Endothelial cell of umbilical vein (primary cell): ENCODE measurements around the gene YEATS4. TPM values are rescaled to one million over a fixed set of nuclear protein-coding genes. Genes with fewer than 3 reads are reported as not detected.

Experiments
- BruUV-seq: library from RNA; stranded (reverse); fragments of 400-500 nt; replicated peaks from 2 replicates; lab custom pipeline; 2021; lab: Mats Ljungman, UMichigan
- CTCF ChIA-PET: fragments of 300-600, 350-600 bp; sonication (Branson Sonifier 250); formaldehyde crosslinking; loops from one replicate; lab custom pipeline; 2021; ENCODE audit warnings: antibody characterized with exemption, inconsistent platforms; lab: Charles Lee
- POLR2A ChIA-PET: fragments of 300-600, 350-600 bp; sonication (Branson Sonifier 250); formaldehyde crosslinking; loops from one replicate; lab custom pipeline; 2021; ENCODE audit warnings: antibody characterized with exemption, inconsistent platforms; lab: Charles Lee
- DNase-seq: peaks from one replicate; pipeline ENCODE4 v3.0.0-alpha.2; 2011; ENCODE audit warnings: low read depth, low spot score
- FAIRE-seq: peaks from 2 replicates; lab custom pipeline; 2011; peaks lifted over from hg19 to GRCh38; lab: Jason Lieb, UNC
- H2AFZ ChIP-seq: 2 replicates; pipeline ENCODE4 v1.6.0; 2012; ENCODE audit warnings: low read depth, low read length, control low read depth, inconsistent platforms
- H3K27ac ChIP-seq: 2 replicates; pipeline ENCODE4 v1.5.1; 2011; ENCODE audit warnings: low read depth, mild to moderate bottlenecking, control low read depth, low read length, moderate library complexity; ENCODE audit not compliant: insufficient read depth
- H3K27me3 ChIP-seq, 2 experiments: 2 replicates each; pipeline versions ENCODE4 v1.6.0 to v1.6.1; 2011; ENCODE audit warnings: low read length in 2 of 2, mixed read lengths in 1 of 2; ENCODE audit not compliant: control insufficient read depth in 2 of 2, insufficient read depth in 2 of 2
- H3K36me3 ChIP-seq, 2 experiments: 2 replicates in 1 of 2; 3 replicates in 1 of 2; pipeline ENCODE4 v1.5.1; 2011; ENCODE audit warnings: low read length in 2 of 2, mild to moderate bottlenecking in 1 of 2, moderate library complexity in 1 of 2; ENCODE audit not compliant: control insufficient read depth in 2 of 2, insufficient read depth in 2 of 2; ENCODE audit errors: extremely low read depth in 1 of 2
- H3K4me1 ChIP-seq: 3 replicates; pipeline ENCODE4 v1.5.1; 2011; ENCODE audit warnings: mild to moderate bottlenecking, low read length; ENCODE audit not compliant: control insufficient read depth, insufficient read depth; ENCODE audit errors: extremely low read depth
- H3K4me2 ChIP-seq: 2 replicates; pipeline ENCODE4 v1.6.1; 2011; ENCODE audit warnings: low read length, control low read depth, mixed read lengths; ENCODE audit not compliant: insufficient read depth
- H3K4me3 ChIP-seq, 3 experiments: fragments of 200-600 bp in 1 of 3; sonication (generic), shearing (Covaris generic) in 1 of 3; replicated peaks in 1 of 3; 2 replicates each; pipeline ENCODE4 v1.5.1; 2011 to 2016; ENCODE audit warnings: control low read depth in 3 of 3, low read length in 3 of 3, mild to moderate bottlenecking in 2 of 3, inconsistent platforms in 1 of 3, low read depth in 1 of 3, moderate library complexity in 1 of 3; ENCODE audit not compliant: insufficient read depth in 1 of 3
- H3K79me2 ChIP-seq: 2 replicates; pipeline ENCODE4 v1.6.0; 2012; ENCODE audit warnings: low read length, inconsistent platforms; ENCODE audit not compliant: control insufficient read depth, insufficient read depth
- H3K9ac ChIP-seq: replicated peaks from 2 replicates; pipeline ENCODE3; 2011; ENCODE audit warnings: low read length, control low read depth; ENCODE audit not compliant: insufficient read depth; ENCODE audit errors: extremely low read depth
- H3K9me1 ChIP-seq: replicated peaks from 3 replicates; pipeline ENCODE4 v1.6.0; 2011; ENCODE audit warnings: mild to moderate bottlenecking, low read length; ENCODE audit not compliant: control insufficient read depth, insufficient read depth; ENCODE audit errors: extremely low read depth
- H3K9me3 ChIP-seq: replicated peaks from 2 replicates; pipeline ENCODE4 v1.5.1; 2012; ENCODE audit warnings: low read length, inconsistent platforms; ENCODE audit not compliant: control insufficient read depth, insufficient read depth
- H4K20me1 ChIP-seq: replicated peaks from 2 replicates; pipeline ENCODE3; 2011; ENCODE audit warnings: mild to moderate bottlenecking, low read length; ENCODE audit not compliant: control insufficient read depth, insufficient read depth; ENCODE audit errors: extremely low read depth
- CTCF ChIP-seq, 2 donors: IDR thresholded peaks; 1 replicate in 1 of 2; 2 replicates in 1 of 2; pipeline ENCODE4 v1.5.1; 2011; ENCODE audit warnings: low read length in 2 of 2, mild to moderate bottlenecking in 2 of 2, moderate library complexity in 2 of 2, control low read depth in 1 of 2, inconsistent platforms in 1 of 2, low read depth in 1 of 2; ENCODE audit not compliant: insufficient read depth in 1 of 2; ENCODE audit errors: extremely low read depth in 1 of 2
- EZH2 ChIP-seq: IDR thresholded peaks from 2 replicates; pipeline ENCODE4 v1.6.1; 2012; ENCODE audit warnings: borderline replicate concordance, low read depth, mild to moderate bottlenecking, moderate library complexity, low read length, inconsistent platforms; ENCODE audit not compliant: severe bottlenecking
- FOS ChIP-seq: IDR thresholded peaks from 2 replicates; pipeline ENCODE4 v1.6.1; 2011; ENCODE audit warnings: mild to moderate bottlenecking, low read length, moderate library complexity, borderline replicate concordance; ENCODE audit not compliant: insufficient read depth
- GATA2 ChIP-seq: IDR thresholded peaks from 2 replicates; pipeline ENCODE4 v1.7.0; 2011; ENCODE audit warnings: low read depth, mild to moderate bottlenecking, moderate library complexity, mixed read lengths, low read length; ENCODE audit not compliant: insufficient read length, insufficient read depth
- JUN ChIP-seq: IDR thresholded peaks from 2 replicates; pipeline ENCODE4 v1.6.1; 2011; ENCODE audit warnings: borderline replicate concordance, low read depth; ENCODE audit not compliant: insufficient read length, insufficient read depth
- MAX ChIP-seq: IDR thresholded peaks from 2 replicates; pipeline ENCODE4 v1.6.1; 2011; ENCODE audit not compliant: insufficient read depth, insufficient read length
- MYC ChIP-seq: IDR thresholded peaks from one replicate; pipeline ENCODE4 v1.6.1; 2011; ENCODE audit warnings: mild to moderate bottlenecking, low read depth, low read length
- POLR2A ChIP-seq: IDR thresholded peaks from 2 replicates; pipeline ENCODE4 v1.6.1; 2012; ENCODE audit warnings: low read depth, mild to moderate bottlenecking, control low read depth, low read length
- POLR2AphosphoS5 ChIP-seq: IDR thresholded peaks from 2 replicates; pipeline ENCODE4 v1.6.1; 2012; ENCODE audit warnings: low read depth, mild to moderate bottlenecking, control low read depth, low read length, moderate library complexity; ENCODE audit not compliant: insufficient read depth
- dilution Hi-C: fragments of 300-500 bp; cut with MboI; formaldehyde crosslinking; loops from one replicate; pipeline ENCODE4 v1.15.0; 2019; ENCODE audit warnings: low sequenced_read_pairs; ENCODE audit not compliant: extremely low pct_ligation_motif_present
- intact Hi-C: fragments of 100-400 bp; cut with micrococcal nuclease; formaldehyde crosslinking; loops from one replicate; pipeline ENCODE4 v1.10.0; 2022
- polyA plus RNA-seq, 4 experiments: library from polyadenylated mRNA; depleted of rRNA in 3 of 4; stranded (reverse) in 3 of 4; unstranded in 1 of 4; fragments of >200 nt; gene quantifications; 2 replicates each; pipeline versions ENCODE4 v1.2.1 to v1.2.3, GENCODE V29; 2011 to 2012; ENCODE audit warnings: missing spikeins in 1 of 4
- total RNA-seq: library from RNA; stranded (reverse); gene quantifications from 2 replicates; pipeline ENCODE4 v1.2.3, GENCODE V29; 2021

The YEATS4 gene
- total and polyA plus RNA-seq, 2 donors (not counting 3 experiments of a cell fraction or from before 2014, with no cell fraction given) = 13.6 to 16.7 TPM

DNA sequence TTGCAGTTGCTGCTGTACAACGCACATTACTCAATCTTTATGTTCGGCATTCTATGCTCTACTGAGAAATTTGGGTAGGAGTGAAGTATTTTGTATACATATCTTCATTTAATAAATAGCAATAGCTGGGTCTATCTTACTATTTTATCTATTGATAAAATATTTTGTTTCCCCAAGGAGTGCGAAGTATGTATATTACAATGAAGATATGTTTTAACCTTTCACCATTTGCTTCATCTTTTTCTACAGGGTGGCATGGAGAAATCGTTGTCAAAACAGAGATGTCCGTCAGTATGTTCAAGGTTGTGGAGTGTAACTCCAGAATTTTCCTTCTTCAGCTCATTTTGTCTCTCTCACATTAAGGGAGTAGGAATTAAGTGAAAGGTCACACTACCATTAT, 6.6 kb upstream of the YEATS4 start:
- Histone ChIP-seq H2AFZ (no peak overlapping the region), H3K4me2 (no peak overlapping the region), H3K4me3 (no peak overlapping the region), H3K4me1 (peaks cover 4% of the 10 kb centered on the region), H3K9me3 (no peaks in the 10 kb centered on the region), H4K20me1 (no peaks in the 10 kb centered on the region), H3K27me3 (peaks cover 0 to 5% of the 10 kb centered on the region in 2 experiments), H3K27ac (no peak overlapping the region), H3K9me1 (no peaks in the 10 kb centered on the region), H3K9ac (no peak overlapping the region), H3K79me2 (no peaks in the 10 kb centered on the region), H3K36me3 (no peaks in the 10 kb centered on the region)
- dilution Hi-C loops (no loop called here), intact Hi-C loops (no loop called here)
- FAIRE-seq (no peak), DNase-seq (no peak)
- no peak for TF ChIP-seq MAX
- TF ChIP-seq EZH2 = no peak
- TF ChIP-seq CTCF (IDR thresholded peaks at IDR 0.05; ENCODE audit: extremely low read depth in 1 of 2, insufficient read depth in 1 of 2, low read depth in 1 of 2, low read length in 2 of 2) = no peak
- TF ChIP-seq FOS = no peak
- no peak for TF ChIP-seq GATA2
- no peak for TF ChIP-seq POLR2AphosphoS5
- no peak for TF ChIP-seq JUN
- no peak for TF ChIP-seq MYC
- no peak for TF ChIP-seq POLR2A
- POLR2A ChIA-PET = no interaction called here
- CTCF ChIA-PET = interaction anchor here (1.6 to 2.0 kb wide), 2 partner anchors 218 to 286 kb away, joined by 5 to 7 read pairs; no protein-coding TSS in a partner anchor
- BruUV-seq = no TSS peak
